ENCODE measurements around the gene GRIN2A. TPM values are rescaled to one million over a fixed set of nuclear protein-coding genes. Genes with fewer than 3 reads are reported as not detected.

The GRIN2A gene
- polyA plus RNA-seq, 1 donor (not counting 4 experiments of a cell fraction or from before 2014, with no cell fraction given): 0.01 TPM

DNA sequence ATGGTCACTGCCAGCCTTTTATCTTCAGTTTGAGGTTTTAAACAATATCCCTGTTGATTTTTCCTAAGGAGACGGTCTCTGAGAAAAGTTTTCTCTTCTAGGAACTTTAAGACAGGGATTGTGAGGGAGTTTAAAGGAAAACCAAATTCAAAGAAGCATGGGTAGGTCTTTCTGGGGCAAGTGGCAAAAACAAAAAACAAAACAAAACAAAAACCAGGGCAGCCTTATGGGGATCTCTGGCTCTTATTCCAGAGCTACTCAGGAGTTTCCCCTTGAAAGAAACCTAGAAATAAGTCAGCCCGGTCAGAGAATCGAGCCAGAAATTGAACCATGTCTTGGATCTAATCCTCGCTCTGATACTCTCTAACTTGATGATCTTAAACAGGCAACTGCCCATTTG is 424.5 kb downstream of the GRIN2A start:
- no peak overlapping the region for H3K9ac ChIP-seq (ENCODE audit: control insufficient read depth, extremely low read depth, insufficient read depth, low read length)
- H3K9me1 ChIP-seq (ENCODE audit: control insufficient read depth, extremely low read depth, insufficient read depth, low read length): no peaks in the 10 kb centered on the region
- dilution Hi-C loops (cut with MboI; ENCODE audit: extremely low pct_ligation_motif_present, low sequenced_read_pairs): no loop called here
- H2AFZ ChIP-seq (ENCODE audit: control insufficient read depth, low read length): no peak overlapping the region
- H3K79me2 ChIP-seq (ENCODE audit: control insufficient read depth, insufficient read depth, low read length): no peaks in the 10 kb centered on the region
- H3K4me2 ChIP-seq (ENCODE audit: control insufficient read depth, extremely low read depth, insufficient read depth, low read depth, low read length): no peak overlapping the region
- H3K9me3 ChIP-seq (ENCODE audit: control insufficient read depth, low read depth, low read length): no peaks in the 10 kb centered on the region
- H4K20me1 ChIP-seq (ENCODE audit: control insufficient read depth, extremely low read depth, insufficient read depth, low read length): no peaks in the 10 kb centered on the region
- DNase-seq (ENCODE audit: low read depth, low spot score) (no peak), FAIRE-seq (no peak)
- H3K27ac ChIP-seq (ENCODE audit: control insufficient read depth, insufficient read depth, low read length): no peak overlapping the region
- no peak for TF ChIP-seq EZH2 (IDR thresholded peaks at IDR 0.05; ENCODE audit: low read length)
- TF ChIP-seq, protein P1, sequence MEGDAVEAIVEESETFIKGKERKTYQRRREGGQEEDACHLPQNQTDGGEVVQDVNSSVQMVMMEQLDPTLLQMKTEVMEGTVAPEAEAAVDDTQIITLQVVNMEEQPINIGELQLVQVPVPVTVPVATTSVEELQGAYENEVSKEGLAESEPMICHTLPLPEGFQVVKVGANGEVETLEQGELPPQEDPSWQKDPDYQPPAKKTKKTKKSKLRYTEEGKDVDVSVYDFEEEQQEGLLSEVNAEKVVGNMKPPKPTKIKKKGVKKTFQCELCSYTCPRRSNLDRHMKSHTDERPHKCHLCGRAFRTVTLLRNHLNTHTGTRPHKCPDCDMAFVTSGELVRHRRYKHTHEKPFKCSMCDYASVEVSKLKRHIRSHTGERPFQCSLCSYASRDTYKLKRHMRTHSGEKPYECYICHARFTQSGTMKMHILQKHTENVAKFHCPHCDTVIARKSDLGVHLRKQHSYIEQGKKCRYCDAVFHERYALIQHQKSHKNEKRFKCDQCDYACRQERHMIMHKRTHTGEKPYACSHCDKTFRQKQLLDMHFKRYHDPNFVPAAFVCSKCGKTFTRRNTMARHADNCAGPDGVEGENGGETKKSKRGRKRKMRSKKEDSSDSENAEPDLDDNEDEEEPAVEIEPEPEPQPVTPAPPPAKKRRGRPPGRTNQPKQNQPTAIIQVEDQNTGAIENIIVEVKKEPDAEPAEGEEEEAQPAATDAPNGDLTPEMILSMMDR (optimal IDR thresholded peaks at IDR 0.05 in 1 of 3, IDR thresholded peaks at IDR 0.05 in 1 of 3, conservative IDR thresholded peaks at IDR 0.05 in 1 of 3; ENCODE audit: extremely low read depth in 1 of 3, insufficient read depth in 2 of 3, low read length in 3 of 3): no peak
- H3K36me3 ChIP-seq (ENCODE audit: control insufficient read depth in 2 of 2, extremely low read depth in 1 of 2, insufficient read depth in 2 of 2, low read length in 2 of 2): no peaks in the 10 kb centered on the region
- H3K4me3 ChIP-seq (ENCODE audit: control insufficient read depth in 2 of 3, extremely low read depth in 1 of 3, insufficient read depth in 2 of 3, low read depth in 1 of 3, low read length in 3 of 3): no peak overlapping the region
- no peaks in the 10 kb centered on the region for H3K27me3 ChIP-seq (ENCODE audit: control insufficient read depth, extremely low read depth, insufficient read depth, low read length)
- no peaks in the 10 kb centered on the region for H3K4me1 ChIP-seq (ENCODE audit: control insufficient read depth, extremely low read depth, insufficient read depth, low read length)

DNA sequence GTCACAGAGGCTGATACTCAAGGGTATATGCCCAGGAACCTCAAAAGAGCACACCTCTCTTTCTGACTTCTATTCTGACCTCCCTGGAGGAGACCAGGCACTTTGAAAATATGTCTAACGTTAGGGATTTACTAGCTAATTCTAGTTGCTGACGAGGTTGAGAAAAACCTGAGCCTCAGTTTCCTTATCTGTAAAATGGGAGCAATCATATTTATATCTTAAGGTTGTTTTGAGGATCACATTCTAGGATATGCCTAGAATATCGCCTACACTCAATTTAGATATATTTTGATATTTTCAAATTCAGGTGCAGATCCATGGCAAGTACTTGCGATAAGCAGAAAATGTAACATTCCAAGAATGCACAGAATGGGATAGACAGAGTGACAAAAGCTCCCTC is 425.8 kb downstream of the GRIN2A start:
- Histone ChIP-seq H3K9me3 (ENCODE audit: control insufficient read depth, low read depth, low read length) (no peaks in the 10 kb centered on the region), H3K79me2 (ENCODE audit: control insufficient read depth, insufficient read depth, low read length) (no peaks in the 10 kb centered on the region), H3K36me3 (ENCODE audit: control insufficient read depth in 2 of 2, extremely low read depth in 1 of 2, insufficient read depth in 2 of 2, low read length in 2 of 2) (no peaks in the 10 kb centered on the region), H3K9ac (ENCODE audit: control insufficient read depth, extremely low read depth, insufficient read depth, low read length) (no peak overlapping the region), H3K4me2 (ENCODE audit: control insufficient read depth, extremely low read depth, insufficient read depth, low read depth, low read length) (no peak overlapping the region), H2AFZ (ENCODE audit: control insufficient read depth, low read length) (no peak overlapping the region), H3K4me3 (ENCODE audit: control insufficient read depth in 2 of 3, extremely low read depth in 1 of 3, insufficient read depth in 2 of 3, low read depth in 1 of 3, low read length in 3 of 3) (no peak overlapping the region), H3K27ac (ENCODE audit: control insufficient read depth, insufficient read depth, low read length) (no peak overlapping the region), H3K27me3 (ENCODE audit: control insufficient read depth, extremely low read depth, insufficient read depth, low read length) (no peaks in the 10 kb centered on the region), H3K4me1 (ENCODE audit: control insufficient read depth, extremely low read depth, insufficient read depth, low read length) (no peaks in the 10 kb centered on the region), H3K9me1 (ENCODE audit: control insufficient read depth, extremely low read depth, insufficient read depth, low read length) (no peaks in the 10 kb centered on the region), H4K20me1 (ENCODE audit: control insufficient read depth, extremely low read depth, insufficient read depth, low read length) (no peaks in the 10 kb centered on the region)
- TF ChIP-seq, protein P1 (optimal IDR thresholded peaks at IDR 0.05 in 1 of 3, IDR thresholded peaks at IDR 0.05 in 1 of 3, conservative IDR thresholded peaks at IDR 0.05 in 1 of 3; ENCODE audit: extremely low read depth in 1 of 3, insufficient read depth in 2 of 3, low read length in 3 of 3): no peak
- TF ChIP-seq EZH2 (IDR thresholded peaks at IDR 0.05; ENCODE audit: low read length): no peak
- no peak for DNase-seq (ENCODE audit: low read depth, low spot score)
- dilution Hi-C loops (cut with MboI; ENCODE audit: extremely low pct_ligation_motif_present, low sequenced_read_pairs): no loop called here
- no peak for FAIRE-seq

Data from keratinocyte (primary cell).